Mesothelial cell of epicardium (in vitro differentiated cells): ENCODE results near the gene BAHCC1. TPM values are rescaled to one million over a fixed set of nuclear protein-coding genes. Genes with fewer than 3 reads are reported as not detected.
A peak's percentile ranks its signal among the peaks of the same experiment; 100 is the strongest.

Source experiments
- DNase-seq, 2 experiments: peaks; one replicate each; pipeline ENCODE4 v3.0.0; 2021; ENCODE audit warnings: low spot score in 2 of 2; ENCODE audit not compliant: unreplicated experiment in 2 of 2
- H3K27ac Mint-ChIP-seq: 2 replicates; pipeline ENCODE4 v1.8.0; 2021; ENCODE audit warnings: mixed read lengths
- H3K27me3 Mint-ChIP-seq: 2 replicates; pipeline ENCODE4 v1.8.0; 2021; ENCODE audit warnings: low read depth, mixed read lengths
- H3K36me3 Mint-ChIP-seq: 2 replicates; pipeline ENCODE4 v1.8.0; 2021; ENCODE audit warnings: mixed read lengths
- H3K4me1 Mint-ChIP-seq: 2 replicates; pipeline ENCODE4 v1.8.0; 2021; ENCODE audit warnings: mixed read lengths
- H3K4me3 Mint-ChIP-seq: 2 replicates; pipeline ENCODE4 v1.8.0; 2021; ENCODE audit warnings: mild to moderate bottlenecking, moderate library complexity, mixed read lengths
- H3K9me3 Mint-ChIP-seq: 2 replicates; pipeline ENCODE4 v1.8.0; 2021; ENCODE audit warnings: mixed read lengths
- total RNA-seq: library from RNA; stranded (reverse); gene quantifications from 3 replicates; pipeline ENCODE4 v1.2.1, GENCODE V29; 2021
- TF ChIP-seq, protein P1 (sequence below): fragments of 200-600 bp; sonication (generic); IDR thresholded peaks from one replicate; pipeline ENCODE4 v1.5.0; 2021; ENCODE audit warnings: antibody characterized with exemption; ENCODE audit not compliant: unreplicated experiment

Gene BAHCC1
- total RNA-seq, 1 donor from 2014 or later, result 34.9 TPM

DNA sequence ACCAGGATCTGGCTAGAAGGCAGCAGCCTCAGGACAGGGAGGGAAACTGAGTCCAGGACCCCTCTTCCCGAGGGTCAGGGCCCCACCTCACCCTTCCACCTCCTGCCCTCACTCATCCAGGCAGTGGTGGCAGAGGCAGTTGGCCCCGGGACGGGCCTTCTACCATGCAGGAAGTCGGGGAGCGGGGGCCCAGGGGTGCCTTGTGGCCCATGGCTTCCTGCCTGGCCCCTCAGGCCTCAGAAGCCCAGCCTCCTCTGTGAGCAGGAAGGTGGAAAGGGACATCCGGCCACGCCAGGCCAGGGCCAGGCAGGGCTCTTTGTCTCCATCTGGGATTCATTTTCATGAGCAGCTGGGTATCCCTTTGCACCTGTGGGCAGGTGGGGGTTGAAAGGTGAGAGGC lies 58.5 kb downstream of the BAHCC1 start:
- no peak for DNase-seq
- Mint-ChIP-seq H3K9me3 (no peaks in the 10 kb centered on the region), H3K27me3 (no peaks in the 10 kb centered on the region), H3K4me1 (peaks cover 6% of the 10 kb centered on the region), H3K36me3 (peaks cover 1% of the 10 kb centered on the region), H3K27ac (no peak overlapping the region), H3K4me3 (no peak overlapping the region)
- TF ChIP-seq, protein P1, sequence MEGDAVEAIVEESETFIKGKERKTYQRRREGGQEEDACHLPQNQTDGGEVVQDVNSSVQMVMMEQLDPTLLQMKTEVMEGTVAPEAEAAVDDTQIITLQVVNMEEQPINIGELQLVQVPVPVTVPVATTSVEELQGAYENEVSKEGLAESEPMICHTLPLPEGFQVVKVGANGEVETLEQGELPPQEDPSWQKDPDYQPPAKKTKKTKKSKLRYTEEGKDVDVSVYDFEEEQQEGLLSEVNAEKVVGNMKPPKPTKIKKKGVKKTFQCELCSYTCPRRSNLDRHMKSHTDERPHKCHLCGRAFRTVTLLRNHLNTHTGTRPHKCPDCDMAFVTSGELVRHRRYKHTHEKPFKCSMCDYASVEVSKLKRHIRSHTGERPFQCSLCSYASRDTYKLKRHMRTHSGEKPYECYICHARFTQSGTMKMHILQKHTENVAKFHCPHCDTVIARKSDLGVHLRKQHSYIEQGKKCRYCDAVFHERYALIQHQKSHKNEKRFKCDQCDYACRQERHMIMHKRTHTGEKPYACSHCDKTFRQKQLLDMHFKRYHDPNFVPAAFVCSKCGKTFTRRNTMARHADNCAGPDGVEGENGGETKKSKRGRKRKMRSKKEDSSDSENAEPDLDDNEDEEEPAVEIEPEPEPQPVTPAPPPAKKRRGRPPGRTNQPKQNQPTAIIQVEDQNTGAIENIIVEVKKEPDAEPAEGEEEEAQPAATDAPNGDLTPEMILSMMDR, result no peak

DNA sequence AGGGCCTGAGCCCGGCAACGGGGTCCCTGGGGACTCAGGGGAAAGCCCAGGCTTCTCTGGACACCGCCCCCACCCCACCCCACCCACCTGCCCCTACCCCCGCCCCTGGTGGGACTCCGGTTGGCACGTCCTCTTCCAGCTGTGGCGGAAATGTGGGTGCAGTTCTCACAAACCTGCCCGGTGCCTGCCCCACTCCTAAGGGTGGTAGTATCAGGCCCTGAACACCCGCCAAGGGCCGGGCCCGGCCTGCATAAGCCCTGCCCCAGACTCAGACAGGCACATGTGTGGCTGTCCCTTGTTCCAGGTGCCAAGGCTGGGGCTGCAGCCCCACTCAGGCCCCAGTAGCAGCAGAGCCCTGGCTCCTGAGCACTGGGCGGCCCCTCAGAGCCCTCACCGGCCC lies 59.2 kb downstream of the BAHCC1 start:
- Mint-ChIP-seq H3K9me3 (no peaks in the 10 kb centered on the region), H3K27ac (no peak overlapping the region), H3K36me3 (peaks cover 1% of the 10 kb centered on the region), H3K4me1 (peaks cover 6% of the 10 kb centered on the region), H3K27me3 (no peaks in the 10 kb centered on the region), H3K4me3 (no peak overlapping the region)
- no peak for DNase-seq
- TF ChIP-seq, protein P1, result no peak

DNA sequence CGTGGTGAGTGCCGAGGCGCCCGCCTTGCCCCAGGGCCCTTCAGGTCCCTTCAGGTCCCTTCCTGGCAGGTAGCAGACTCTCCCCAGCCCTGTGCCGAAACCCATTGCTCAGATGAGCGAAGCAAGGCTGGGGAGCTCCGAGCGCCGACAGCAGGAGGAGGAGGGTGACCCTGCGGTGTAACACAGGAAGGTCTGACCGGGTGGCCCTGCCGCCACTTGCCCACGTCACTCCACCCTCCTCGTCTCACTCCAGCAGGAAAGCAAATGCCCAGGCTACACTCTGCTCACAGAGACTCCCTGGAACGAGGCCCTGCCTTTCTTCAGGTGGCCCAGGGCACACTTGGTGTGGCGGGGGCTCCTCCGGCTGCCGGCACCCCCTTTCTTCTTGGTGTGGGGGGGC lies 60.1 kb downstream of the BAHCC1 start:
- Mint-ChIP-seq H3K27me3 (no peaks in the 10 kb centered on the region), H3K36me3 (peaks cover 1% of the 10 kb centered on the region), H3K4me3 (no peak overlapping the region), H3K9me3 (no peaks in the 10 kb centered on the region), H3K27ac (no peak overlapping the region), H3K4me1 (peaks cover 6% of the 10 kb centered on the region)
- DNase-seq, result no peak
- TF ChIP-seq, protein P1, result no peak

DNA sequence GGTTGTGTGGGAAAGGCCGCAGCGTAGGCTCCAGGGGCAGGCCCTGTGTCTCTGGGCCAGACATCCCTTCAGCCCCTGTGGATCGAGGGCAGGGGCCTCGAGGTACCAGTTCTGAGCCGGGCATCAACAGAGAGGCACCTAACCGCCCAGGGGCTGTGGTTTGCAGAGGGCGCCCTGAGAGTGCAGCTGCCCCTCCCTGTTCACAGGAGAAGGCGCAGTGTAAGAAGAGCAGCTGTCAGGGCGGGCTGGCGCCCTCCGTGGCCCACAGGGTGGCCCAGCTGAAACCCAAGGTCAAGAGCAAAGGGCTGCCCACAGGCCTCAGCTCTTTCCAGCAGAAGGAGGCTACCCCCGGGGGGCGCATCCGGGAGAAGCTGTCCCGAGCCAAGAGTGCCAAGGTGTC lies 60.8 kb downstream of the BAHCC1 start:
- DNase-seq, result no peak
- TF ChIP-seq, protein P1, result no peak
- H3K4me3 Mint-ChIP-seq, result no peak overlapping the region
- H3K4me1 Mint-ChIP-seq, result peaks cover 6% of the 10 kb centered on the region
- peaks cover 1% of the 10 kb centered on the region for H3K36me3 Mint-ChIP-seq
- H3K9me3 Mint-ChIP-seq, result no peaks in the 10 kb centered on the region
- no peak overlapping the region for H3K27ac Mint-ChIP-seq
- H3K27me3 Mint-ChIP-seq, result no peaks in the 10 kb centered on the region

DNA sequence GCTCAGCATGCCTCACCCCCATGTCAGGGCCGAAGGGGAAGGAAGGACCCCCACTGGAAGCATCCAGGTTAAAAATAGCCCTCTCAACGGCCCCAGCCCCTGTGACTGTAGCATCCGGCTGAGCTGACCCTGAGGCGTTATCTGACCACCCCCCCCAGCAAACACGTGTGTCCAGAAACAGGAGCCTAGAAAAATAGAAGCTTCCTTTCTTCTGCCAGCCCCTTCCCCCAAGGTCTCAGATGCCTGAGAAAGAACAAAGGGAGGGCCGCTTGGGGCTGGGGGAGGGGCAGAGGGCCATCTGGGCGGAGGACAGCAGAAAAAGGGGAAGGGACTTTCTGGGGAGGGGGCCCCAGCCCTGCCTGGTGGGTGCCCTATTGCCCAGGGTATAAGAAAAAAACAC lies 61.5 kb downstream of the BAHCC1 start:
- no peak for DNase-seq
- H3K4me3 Mint-ChIP-seq, result no peak overlapping the region
- H3K36me3 Mint-ChIP-seq, result peaks cover 1% of the 10 kb centered on the region
- TF ChIP-seq, protein P1, result no peak
- no peaks in the 10 kb centered on the region for H3K9me3 Mint-ChIP-seq
- peaks cover 6% of the 10 kb centered on the region for H3K4me1 Mint-ChIP-seq
- H3K27me3 Mint-ChIP-seq, result no peaks in the 10 kb centered on the region
- H3K27ac Mint-ChIP-seq, result peak overlapping the region; percentile 9

DNA sequence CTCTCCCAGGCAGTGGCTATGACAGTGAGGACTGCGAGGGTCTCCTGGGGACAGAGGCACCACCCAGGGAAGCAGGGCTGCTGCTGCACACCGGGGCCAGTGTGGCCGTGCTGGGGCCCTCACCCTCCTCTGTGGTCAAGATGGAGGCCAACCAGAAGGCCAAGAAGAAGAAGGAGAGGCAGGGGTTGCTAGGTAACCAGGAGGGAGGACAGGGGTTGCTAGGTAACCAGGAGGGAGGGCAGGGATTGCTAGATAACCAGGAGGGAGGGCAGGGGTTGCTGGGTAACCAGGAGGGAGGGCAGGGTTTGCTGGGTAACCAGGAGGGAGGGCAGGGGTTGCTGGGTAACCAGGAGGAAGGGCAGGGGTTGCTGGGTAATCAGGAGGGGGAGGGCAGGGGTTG lies 62.1 kb downstream of the BAHCC1 start:
- TF ChIP-seq, protein P1, result no peak
- H3K4me3 Mint-ChIP-seq, result no peak overlapping the region
- H3K4me1 Mint-ChIP-seq, result peaks cover 6% of the 10 kb centered on the region
- no peak for DNase-seq
- no peaks in the 10 kb centered on the region for H3K27me3 Mint-ChIP-seq
- peaks cover 1% of the 10 kb centered on the region for H3K36me3 Mint-ChIP-seq
- no peaks in the 10 kb centered on the region for H3K9me3 Mint-ChIP-seq
- H3K27ac Mint-ChIP-seq, result peak overlapping the region; percentile 66
